Tibial artery (tissue), 4 donors: Measurements from ENCODE around the gene FAM90A26.
"Not testable (repeated sequence)": the region's sequence is repeated elsewhere in the genome, so short reads cannot be mapped to it uniquely, and the experiment has no call there.

Experiments
- DNase-seq, 2 donors: peaks; one replicate each; pipeline ENCODE4 v3.0.0-alpha.2; 2019
- H3K27ac ChIP-seq, 2 donors: fragments of 200-600 bp; sonication (generic) in 1 of 2; 1 replicate in 1 of 2; 2 replicates in 1 of 2; pipeline ENCODE4 v1.5.1; 2018 to 2019; ENCODE audit warnings: mild to moderate bottlenecking in 1 of 2
- H3K27me3 ChIP-seq, 2 donors: fragments of 200-600 bp; sonication (generic) in 1 of 2; one replicate each; pipeline versions ENCODE4 v1.5.1 to v1.6.0; 2016 to 2019
- H3K36me3 ChIP-seq, 3 donors: fragments of 200-600 bp; sonication (generic) in 2 of 3; one replicate each; pipeline ENCODE4 v1.5.1; 2016 to 2019; ENCODE audit warnings: mild to moderate bottlenecking in 2 of 3
- H3K4me1 ChIP-seq, 4 donors: fragments of 200-600 bp; sonication (generic) in 2 of 4; 1 replicate in 3 of 4; 2 replicates in 1 of 4; pipeline ENCODE4 v1.5.1; 2016 to 2019
- H3K4me3 ChIP-seq, 2 donors: fragments of 200-600 bp; sonication (generic) in 1 of 2; 1 replicate in 1 of 2; 2 replicates in 1 of 2; pipeline ENCODE4 v1.5.1; 2018 to 2019; ENCODE audit warnings: mild to moderate bottlenecking in 2 of 2
- H3K9me3 ChIP-seq, 3 donors: fragments of 200-600 bp; sonication (generic) in 1 of 3; one replicate each; pipeline ENCODE4 v1.5.1; 2016 to 2019
- intact Hi-C: fragments of 100-400 bp; cut with DNase I; formaldehyde crosslinking; loops from one replicate; pipeline ENCODE4 v1.15.0; 2023; ENCODE audit warnings: low total_unique reads
- TF ChIP-seq, protein P1 (sequence below), 2 experiments: fragments of 200-600 bp in 1 of 2; fragments of 450-650 bp in 1 of 2; IDR thresholded peaks; one replicate each; pipeline ENCODE4 v1.5.1; 2017 to 2019; ENCODE audit warnings: antibody characterized with exemption in 2 of 2, mild to moderate bottlenecking in 1 of 2, moderate library complexity in 1 of 2

FAM90A26 gene

DNA sequence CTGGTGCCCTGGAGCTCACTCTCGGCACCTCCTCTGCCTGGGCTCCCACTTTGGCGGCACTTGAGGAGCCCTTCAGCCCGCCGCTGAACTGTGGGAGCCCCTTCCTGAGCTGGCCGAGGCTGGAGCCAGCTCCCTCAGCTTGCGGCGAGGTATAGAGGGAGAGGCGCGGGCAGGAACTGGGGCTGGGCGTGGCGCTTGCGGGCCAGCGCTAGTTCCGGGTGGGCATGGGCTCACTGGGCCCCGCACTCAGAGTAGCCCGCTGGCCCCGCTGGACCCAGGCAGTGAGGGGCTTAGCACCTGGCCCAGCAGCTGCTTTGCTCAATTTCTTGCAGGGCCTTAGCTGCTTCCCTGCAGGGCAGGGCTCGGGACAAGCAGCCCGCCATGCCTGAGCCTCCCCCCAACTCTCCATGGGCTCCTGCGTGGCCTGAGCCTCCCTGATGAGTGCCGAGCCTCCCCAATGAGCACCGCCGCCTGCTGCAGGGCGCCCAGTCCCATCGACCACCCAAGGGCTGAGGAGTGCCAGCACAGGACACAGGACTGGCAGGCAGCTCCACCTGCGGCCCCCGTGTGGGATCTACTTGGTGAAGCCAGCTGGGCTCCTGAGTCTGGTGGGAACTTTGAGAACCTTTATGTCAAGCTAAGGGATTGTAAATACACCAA is 26.7 kb upstream of the FAM90A26 start:
- H3K36me3 ChIP-seq, result peaks cover 0 to 11% (median 0%) of the 10 kb centered on the region in 3 donors
- intact Hi-C loops, result no loop called here
- H3K27me3 ChIP-seq, result no peaks in the 10 kb centered on the region
- H3K4me3 ChIP-seq, result no peak overlapping the region
- no peak for DNase-seq
- no peaks in the 10 kb centered on the region for H3K9me3 ChIP-seq
- H3K4me1 ChIP-seq, result no peaks in the 10 kb centered on the region
- TF ChIP-seq, protein P1, sequence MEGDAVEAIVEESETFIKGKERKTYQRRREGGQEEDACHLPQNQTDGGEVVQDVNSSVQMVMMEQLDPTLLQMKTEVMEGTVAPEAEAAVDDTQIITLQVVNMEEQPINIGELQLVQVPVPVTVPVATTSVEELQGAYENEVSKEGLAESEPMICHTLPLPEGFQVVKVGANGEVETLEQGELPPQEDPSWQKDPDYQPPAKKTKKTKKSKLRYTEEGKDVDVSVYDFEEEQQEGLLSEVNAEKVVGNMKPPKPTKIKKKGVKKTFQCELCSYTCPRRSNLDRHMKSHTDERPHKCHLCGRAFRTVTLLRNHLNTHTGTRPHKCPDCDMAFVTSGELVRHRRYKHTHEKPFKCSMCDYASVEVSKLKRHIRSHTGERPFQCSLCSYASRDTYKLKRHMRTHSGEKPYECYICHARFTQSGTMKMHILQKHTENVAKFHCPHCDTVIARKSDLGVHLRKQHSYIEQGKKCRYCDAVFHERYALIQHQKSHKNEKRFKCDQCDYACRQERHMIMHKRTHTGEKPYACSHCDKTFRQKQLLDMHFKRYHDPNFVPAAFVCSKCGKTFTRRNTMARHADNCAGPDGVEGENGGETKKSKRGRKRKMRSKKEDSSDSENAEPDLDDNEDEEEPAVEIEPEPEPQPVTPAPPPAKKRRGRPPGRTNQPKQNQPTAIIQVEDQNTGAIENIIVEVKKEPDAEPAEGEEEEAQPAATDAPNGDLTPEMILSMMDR (IDR thresholded peaks at IDR 0.05), result no peak
- H3K27ac ChIP-seq, result no peak overlapping the region

DNA sequence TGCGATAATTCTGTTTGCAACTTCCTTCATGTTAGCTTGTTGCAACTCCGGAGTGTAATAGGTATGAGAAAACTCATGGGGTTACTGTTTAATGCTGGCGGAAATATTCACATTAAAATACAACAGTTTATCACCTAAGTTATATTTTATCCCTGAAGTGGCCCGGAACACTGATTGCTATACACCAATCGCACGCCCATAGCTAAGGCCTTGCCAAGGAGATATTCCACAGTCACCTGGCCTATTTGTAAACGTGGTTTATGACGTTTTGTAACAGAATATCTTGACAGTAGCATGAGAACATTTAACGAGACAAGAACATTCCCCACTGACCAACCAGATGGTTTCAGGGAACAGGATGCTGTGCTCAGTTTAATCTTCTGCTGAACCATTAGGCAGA is 23.2 kb upstream of the FAM90A26 start:
- H3K4me3 ChIP-seq, result no peak overlapping the region

GRCh38 chr4:9147368-9147767 is 22.8 kb upstream of the FAM90A26 start:
- H3K4me1 ChIP-seq, H3K9me3 ChIP-seq, DNase-seq, H3K4me3 ChIP-seq, H3K27ac ChIP-seq, intact Hi-C loops, H3K27me3 ChIP-seq: not testable (repeated sequence)
- peaks cover 0 to 11% (median 0%) of the 10 kb centered on the region in 3 donors for H3K36me3 ChIP-seq

More for the DNA sequence above, 23.2 kb upstream of the FAM90A26 start:
- DNase-seq, result no peak
- Histone ChIP-seq H3K36me3 (peaks cover 0 to 11% (median 0%) of the 10 kb centered on the region in 3 donors), H3K9me3 (no peaks in the 10 kb centered on the region), H3K4me1 (no peaks in the 10 kb centered on the region), H3K27me3 (no peaks in the 10 kb centered on the region), H3K27ac (no peak overlapping the region)
- TF ChIP-seq, protein P1 (IDR thresholded peaks at IDR 0.05), result no peak
- intact Hi-C loops, result no loop called here

DNA sequence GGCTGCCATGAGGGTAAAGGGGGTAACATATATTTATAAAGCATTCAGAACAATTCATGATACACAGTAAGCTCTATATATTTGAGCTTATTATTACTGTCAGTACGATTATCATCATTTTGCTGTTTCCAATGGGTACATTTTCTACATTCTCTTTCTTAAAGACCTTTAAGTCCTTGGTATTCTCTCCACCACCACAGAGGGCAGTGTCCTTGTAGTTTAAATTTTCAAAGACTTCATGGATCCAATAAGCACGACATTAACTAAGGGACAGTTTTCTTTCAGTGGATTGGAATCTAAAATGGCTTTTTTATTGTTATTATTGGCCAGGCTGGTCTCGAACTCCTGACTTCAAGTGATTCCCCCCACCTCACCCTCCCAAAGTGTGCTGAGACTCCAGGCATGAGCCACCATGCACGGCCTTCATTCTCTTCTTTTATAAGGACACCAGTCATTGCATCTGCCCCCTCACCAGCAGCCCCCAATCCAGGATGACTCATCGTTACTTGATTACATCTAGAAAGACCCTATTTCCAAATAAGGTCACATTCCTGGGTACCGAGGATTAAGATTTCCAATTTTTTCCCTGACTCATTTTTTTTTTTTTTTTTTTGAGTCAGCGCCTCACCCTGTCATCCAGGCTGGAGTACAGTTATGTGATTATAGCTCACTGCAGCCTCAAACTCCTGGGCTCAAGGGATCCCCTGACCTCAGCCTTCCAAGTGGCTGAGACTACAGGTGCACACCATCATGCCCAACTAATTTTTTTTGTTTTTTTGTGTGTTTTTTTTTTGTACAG is 21.4 kb upstream of the FAM90A26 start:
- H3K36me3 ChIP-seq, H3K4me1 ChIP-seq, DNase-seq, intact Hi-C loops, H3K27ac ChIP-seq, H3K9me3 ChIP-seq, H3K27me3 ChIP-seq, H3K4me3 ChIP-seq: not testable (repeated sequence)

- DNase-seq, H3K27me3 ChIP-seq, H3K9me3 ChIP-seq, H3K36me3 ChIP-seq, intact Hi-C loops, H3K4me1 ChIP-seq: not testable (repeated sequence)
- Histone ChIP-seq H3K27ac (peak overlapping the region; percentile 86 to 93), H3K4me3 (peak overlapping the region; percentile 62 to 63)
Measured at GRCh38 chr4:9151809-9152179, 18.4 kb upstream of the FAM90A26 start.

DNA sequence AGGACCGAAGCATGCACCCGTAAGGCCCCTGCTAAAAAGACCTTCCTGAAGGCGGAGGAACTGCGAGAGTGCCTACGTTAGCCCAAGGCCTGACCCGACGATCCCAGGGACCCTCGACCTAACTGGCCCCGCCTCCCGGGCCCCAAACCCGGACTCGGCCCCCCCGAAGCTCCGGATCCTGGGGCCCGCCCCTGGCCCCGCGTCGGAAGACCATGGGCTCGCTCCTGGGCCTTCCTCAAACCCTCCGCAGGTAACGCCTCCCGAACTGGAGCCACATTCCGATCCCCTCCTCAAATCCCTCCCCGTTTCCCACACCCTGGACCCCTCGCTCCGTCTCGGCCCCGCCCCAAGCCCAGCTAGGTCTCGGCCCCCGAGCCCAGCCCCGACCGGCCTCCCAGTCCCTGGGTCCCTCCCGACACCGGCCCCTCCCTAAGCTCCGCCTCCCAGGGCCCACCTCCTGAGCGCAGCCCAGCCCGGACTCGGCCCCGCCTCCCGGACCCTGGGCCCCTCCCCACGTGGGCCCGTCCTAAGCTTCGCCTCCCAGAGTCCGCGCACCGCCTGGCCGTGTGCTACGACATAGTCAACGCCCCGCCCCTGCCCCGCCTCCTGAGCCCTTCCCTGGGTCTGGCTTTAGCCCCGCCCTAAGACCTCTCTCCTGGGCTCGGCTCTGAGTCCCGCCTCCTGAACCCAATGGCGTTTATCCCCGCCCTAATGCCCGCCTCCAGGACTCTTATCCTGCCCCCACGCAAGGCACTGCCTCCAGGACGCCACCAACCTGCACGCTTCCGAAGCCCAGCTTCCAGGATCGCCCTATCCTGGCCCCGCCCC is 17.8 kb upstream of the FAM90A26 start:
- DNase-seq, result peak; percentile 99 to 100
- intact Hi-C loops, H3K36me3 ChIP-seq, H3K4me1 ChIP-seq, H3K27me3 ChIP-seq, H3K9me3 ChIP-seq: not testable (repeated sequence)
- Histone ChIP-seq H3K27ac (peak overlapping the region; percentile 86 to 93), H3K4me3 (peak overlapping the region; percentile 79 to 88)

DNA sequence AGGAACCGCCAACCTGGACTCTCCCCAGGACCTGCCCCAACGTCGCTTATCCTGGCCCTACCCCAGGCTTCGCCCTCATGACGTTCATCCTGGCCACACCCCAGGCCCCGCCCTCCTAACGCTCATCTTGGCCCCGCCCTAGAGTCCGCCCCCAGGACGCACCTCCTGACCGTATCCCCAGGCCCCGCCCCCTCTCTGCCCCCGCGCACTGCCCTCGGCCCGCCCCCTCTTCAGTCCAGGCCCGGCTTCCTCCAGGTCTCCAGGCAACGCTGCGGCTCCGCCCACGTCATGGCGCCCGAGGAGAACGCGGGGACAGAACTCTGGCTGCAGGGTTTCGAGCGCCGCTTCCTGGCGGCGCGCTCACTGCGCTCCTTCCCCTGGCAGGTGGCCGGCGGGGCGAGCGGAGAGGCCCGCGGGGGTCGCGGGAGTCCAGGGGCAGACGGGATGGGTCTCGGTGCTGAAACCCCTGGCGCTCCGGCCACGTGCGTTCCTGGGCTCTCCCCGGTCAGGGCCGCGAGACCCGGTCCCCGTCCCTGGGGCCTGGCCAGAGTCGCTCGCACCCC is 17.1 kb upstream of the FAM90A26 start:
- H3K36me3 ChIP-seq, intact Hi-C loops, H3K27me3 ChIP-seq, H3K4me1 ChIP-seq, H3K9me3 ChIP-seq: not testable (repeated sequence)
- peak; percentile 97 to 99 for DNase-seq
- H3K27ac ChIP-seq, result peak overlapping the region; percentile 67 to 77
- H3K4me3 ChIP-seq, result peak overlapping the region; percentile 79 to 88

- H3K27me3 ChIP-seq, H3K4me1 ChIP-seq, intact Hi-C loops, DNase-seq, H3K9me3 ChIP-seq, H3K36me3 ChIP-seq: not testable (repeated sequence)
- peak overlapping the region; percentile 67 to 77 for H3K27ac ChIP-seq
- H3K4me3 ChIP-seq, result peak overlapping the region; percentile 79 to 88
Measured at GRCh38 chr4:9153571-9154157, 16.5 kb upstream of the FAM90A26 start.

DNA sequence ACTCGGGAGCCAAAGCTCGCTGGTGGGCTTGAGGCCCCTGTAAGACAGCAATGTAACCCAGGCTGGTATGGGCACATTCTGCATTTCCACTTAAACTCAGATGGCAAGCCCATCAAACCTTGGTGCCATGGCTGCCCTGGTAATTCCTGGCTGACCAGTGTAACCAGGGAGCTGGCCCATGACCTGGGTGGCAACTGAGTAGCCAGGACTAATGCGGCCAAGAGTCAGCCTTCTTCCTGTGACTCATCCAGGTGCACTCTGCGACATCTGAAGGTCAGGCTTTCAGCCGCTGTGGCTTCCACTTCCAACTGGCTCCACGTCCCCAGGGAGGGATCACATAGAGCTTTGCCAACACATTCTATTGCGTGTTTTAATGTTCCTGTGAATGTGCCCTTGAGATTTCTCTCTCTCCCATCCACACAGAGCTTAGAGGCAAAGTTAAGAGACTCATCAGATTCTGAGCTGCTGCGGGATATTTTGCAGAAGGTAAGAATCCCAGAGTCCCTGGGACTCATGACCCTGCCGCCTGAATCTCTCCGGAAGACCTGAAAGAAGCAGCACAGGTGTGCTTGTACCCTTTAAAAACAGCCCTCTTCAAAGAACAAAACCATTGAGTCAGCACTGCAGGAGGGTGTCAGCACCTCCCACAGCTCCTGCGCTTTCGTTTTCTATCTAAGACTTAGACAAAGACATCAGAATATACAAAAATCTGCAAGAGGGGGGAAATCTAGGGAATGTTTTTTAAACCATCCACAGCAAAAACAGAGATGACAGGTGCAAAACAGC is 14.9 kb upstream of the FAM90A26 start:
- H3K4me1 ChIP-seq, H3K27ac ChIP-seq, H3K27me3 ChIP-seq, H3K4me3 ChIP-seq, H3K9me3 ChIP-seq, intact Hi-C loops, DNase-seq, H3K36me3 ChIP-seq: not testable (repeated sequence)
